ENCODE results near the gene SERPINB13.

Gene SERPINB13

GRCh38 chr18:63603772-63604171, 16.6 kb downstream of the SERPINB13 start:
- Histone ChIP-seq H3K36me3 (ENCODE audit: low read depth) (no peaks in the 10 kb centered on the region), H3K9me3 (ENCODE audit: severe bottlenecking) (no peaks in the 10 kb centered on the region), H3K4me1 (ENCODE audit: insufficient read depth, poor library complexity, severe bottlenecking) (peaks cover 24% of the 10 kb centered on the region), H3K4me3 (ENCODE audit: severe bottlenecking) (no peak overlapping the region), H3K27ac (ENCODE audit: poor library complexity, severe bottlenecking) (peak overlapping the region; percentile 65), H3K27me3 (ENCODE audit: insufficient read depth, poor library complexity, severe bottlenecking) (no peaks in the 10 kb centered on the region)
- ATAC-seq (ENCODE audit: low read depth), result peak; percentile 65
- no peak for TF ChIP-seq CTCF (IDR thresholded peaks at IDR 0.05; ENCODE audit: poor library complexity, severe bottlenecking)
- no peak for DNase-seq (ENCODE audit: low spot score)

GRCh38 chr18:63604791-63605567, 17.8 kb downstream of the SERPINB13 start:
- no peak for DNase-seq (ENCODE audit: low spot score)
- peak; percentile 98 for ATAC-seq (ENCODE audit: low read depth)
- H3K4me3 ChIP-seq (ENCODE audit: severe bottlenecking), result no peak overlapping the region
- no peaks in the 10 kb centered on the region for H3K27me3 ChIP-seq (ENCODE audit: insufficient read depth, poor library complexity, severe bottlenecking)
- H3K4me1 ChIP-seq (ENCODE audit: insufficient read depth, poor library complexity, severe bottlenecking), result peaks cover 24% of the 10 kb centered on the region
- TF ChIP-seq CTCF (IDR thresholded peaks at IDR 0.05; ENCODE audit: poor library complexity, severe bottlenecking), result no peak
- H3K9me3 ChIP-seq (ENCODE audit: severe bottlenecking), result no peaks in the 10 kb centered on the region
- H3K36me3 ChIP-seq (ENCODE audit: low read depth), result no peaks in the 10 kb centered on the region
- H3K27ac ChIP-seq (ENCODE audit: poor library complexity, severe bottlenecking), result peak overlapping the region; percentile 65

GRCh38 chr18:63606526-63606925, 19.4 kb downstream of the SERPINB13 start:
- DNase-seq (ENCODE audit: low spot score) (no peak), ATAC-seq (ENCODE audit: low read depth) (no peak)
- no peak overlapping the region for H3K4me3 ChIP-seq (ENCODE audit: severe bottlenecking)
- H3K27ac ChIP-seq (ENCODE audit: poor library complexity, severe bottlenecking), result no peak overlapping the region
- peaks cover 24% of the 10 kb centered on the region for H3K4me1 ChIP-seq (ENCODE audit: insufficient read depth, poor library complexity, severe bottlenecking)
- TF ChIP-seq CTCF (IDR thresholded peaks at IDR 0.05; ENCODE audit: poor library complexity, severe bottlenecking), result no peak
- H3K27me3 ChIP-seq (ENCODE audit: insufficient read depth, poor library complexity, severe bottlenecking), result no peaks in the 10 kb centered on the region
- H3K36me3 ChIP-seq (ENCODE audit: low read depth), result no peaks in the 10 kb centered on the region
- H3K9me3 ChIP-seq (ENCODE audit: severe bottlenecking), result no peaks in the 10 kb centered on the region

GRCh38 chr18:63613420-63613819, 26.3 kb downstream of the SERPINB13 start:
- no peak for TF ChIP-seq CTCF (IDR thresholded peaks at IDR 0.05; ENCODE audit: poor library complexity, severe bottlenecking)

More at GRCh38 chr18:63613420-63613819, 26.3 kb downstream of the SERPINB13 start:
- no peak for ATAC-seq (ENCODE audit: low read depth)
- H3K27ac ChIP-seq (ENCODE audit: poor library complexity, severe bottlenecking), result no peak overlapping the region
- no peaks in the 10 kb centered on the region for H3K36me3 ChIP-seq (ENCODE audit: low read depth)
- H3K9me3 ChIP-seq (ENCODE audit: severe bottlenecking), result no peaks in the 10 kb centered on the region
- H3K4me1 ChIP-seq (ENCODE audit: insufficient read depth, poor library complexity, severe bottlenecking), result no peaks in the 10 kb centered on the region
- no peak for DNase-seq (ENCODE audit: low spot score)
- H3K4me3 ChIP-seq (ENCODE audit: severe bottlenecking), result no peak overlapping the region
- no peaks in the 10 kb centered on the region for H3K27me3 ChIP-seq (ENCODE audit: insufficient read depth, poor library complexity, severe bottlenecking)

All from RWPE2 (cell line).